GM12874 (cell line): ENCODE measurements around the gene PIP4K2A.

Source experiments
- TF ChIP-seq, protein P1 (sequence below): IDR thresholded peaks from 2 replicates; pipeline ENCODE4 v1.5.1; 2011; ENCODE audit warnings: low read depth, mild to moderate bottlenecking, control low read depth, low read length, moderate library complexity; ENCODE audit not compliant: insufficient read depth

PIP4K2A gene

GRCh38 chr10:22589851-22590514, 124.4 kb downstream of the PIP4K2A start:
- TF ChIP-seq, protein P1, sequence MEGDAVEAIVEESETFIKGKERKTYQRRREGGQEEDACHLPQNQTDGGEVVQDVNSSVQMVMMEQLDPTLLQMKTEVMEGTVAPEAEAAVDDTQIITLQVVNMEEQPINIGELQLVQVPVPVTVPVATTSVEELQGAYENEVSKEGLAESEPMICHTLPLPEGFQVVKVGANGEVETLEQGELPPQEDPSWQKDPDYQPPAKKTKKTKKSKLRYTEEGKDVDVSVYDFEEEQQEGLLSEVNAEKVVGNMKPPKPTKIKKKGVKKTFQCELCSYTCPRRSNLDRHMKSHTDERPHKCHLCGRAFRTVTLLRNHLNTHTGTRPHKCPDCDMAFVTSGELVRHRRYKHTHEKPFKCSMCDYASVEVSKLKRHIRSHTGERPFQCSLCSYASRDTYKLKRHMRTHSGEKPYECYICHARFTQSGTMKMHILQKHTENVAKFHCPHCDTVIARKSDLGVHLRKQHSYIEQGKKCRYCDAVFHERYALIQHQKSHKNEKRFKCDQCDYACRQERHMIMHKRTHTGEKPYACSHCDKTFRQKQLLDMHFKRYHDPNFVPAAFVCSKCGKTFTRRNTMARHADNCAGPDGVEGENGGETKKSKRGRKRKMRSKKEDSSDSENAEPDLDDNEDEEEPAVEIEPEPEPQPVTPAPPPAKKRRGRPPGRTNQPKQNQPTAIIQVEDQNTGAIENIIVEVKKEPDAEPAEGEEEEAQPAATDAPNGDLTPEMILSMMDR = no peak

DNA sequence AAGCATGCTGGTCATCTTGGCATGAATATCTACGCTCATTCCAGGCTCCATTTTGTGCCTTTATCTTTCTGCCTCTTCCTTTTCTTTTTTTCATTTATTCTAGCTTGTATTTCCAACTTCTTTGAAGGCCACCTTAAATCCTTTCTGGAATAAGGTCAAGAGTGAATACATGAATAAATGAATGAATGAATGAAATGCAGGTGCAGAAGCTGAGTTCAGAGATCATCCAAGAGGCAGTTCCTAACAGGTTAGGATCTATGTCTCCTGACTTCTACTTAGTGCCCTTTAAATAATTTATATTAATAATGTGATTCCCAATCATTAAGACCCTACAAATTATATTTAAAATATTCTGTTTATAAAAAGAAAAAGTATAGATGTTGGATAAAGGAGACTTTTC, 125.9 kb downstream of the PIP4K2A start:
- TF ChIP-seq, protein P1 = no peak

DNA sequence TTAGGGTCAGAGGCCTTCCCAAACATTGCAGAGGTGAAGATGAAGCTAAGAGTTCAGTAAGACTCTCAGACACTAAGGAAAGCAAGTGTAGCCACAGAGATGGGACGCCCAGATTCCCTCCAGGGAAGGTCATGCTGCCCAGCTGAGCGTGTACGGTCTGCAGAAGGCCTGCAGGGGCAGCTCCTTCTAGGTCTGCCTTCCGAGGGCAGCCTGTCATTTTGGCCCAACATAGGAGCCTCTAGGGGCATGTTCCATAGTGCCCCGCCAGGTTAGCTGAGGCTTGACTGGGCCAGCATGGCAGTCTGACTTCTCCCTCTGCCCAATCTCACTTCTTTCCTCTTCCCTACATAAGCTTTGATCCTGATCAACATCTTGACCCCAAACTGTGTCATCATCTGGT, 130.7 kb downstream of the PIP4K2A start:
- TF ChIP-seq, protein P1 = no peak

DNA sequence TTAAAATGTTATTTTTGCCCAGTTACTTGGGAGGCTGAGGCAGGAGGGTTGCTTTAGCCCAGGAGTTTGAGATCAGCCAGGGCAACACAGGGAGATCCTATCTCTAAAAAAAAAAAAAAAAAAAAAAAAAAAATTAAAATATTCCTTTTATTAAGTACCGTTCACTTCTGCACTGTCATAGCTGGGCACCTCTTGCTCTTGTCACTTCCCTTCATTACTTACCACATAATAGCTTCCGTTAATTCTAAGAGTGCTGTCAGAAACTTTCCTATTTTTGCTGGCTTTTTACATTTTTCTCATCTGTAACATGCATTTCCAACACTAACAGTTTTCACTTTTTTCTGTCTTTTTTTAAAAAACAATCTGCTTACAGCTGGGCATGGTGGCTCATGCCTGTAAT, 132.9 kb downstream of the PIP4K2A start:
- TF ChIP-seq, protein P1 = no peak

DNA sequence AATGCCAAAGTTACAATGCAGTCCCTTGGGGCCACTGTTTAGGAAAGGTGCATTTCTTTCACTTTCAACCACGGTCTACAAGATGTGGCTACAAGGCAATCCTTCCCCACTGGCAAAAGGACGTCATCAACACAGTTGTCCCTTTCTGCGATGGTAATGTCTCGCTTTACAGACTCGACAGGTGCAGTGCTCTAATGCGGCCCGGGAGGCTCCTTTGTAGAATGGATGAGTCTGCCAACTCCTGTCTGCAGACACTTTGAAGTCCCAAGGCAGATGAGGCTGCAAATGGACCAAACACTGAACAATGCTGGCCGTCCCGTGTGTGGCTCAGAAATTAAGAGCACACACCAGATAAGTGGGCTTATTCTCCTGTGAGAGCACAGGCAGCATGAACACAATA, 133.7 kb downstream of the PIP4K2A start:
- TF ChIP-seq, protein P1 = no peak

DNA sequence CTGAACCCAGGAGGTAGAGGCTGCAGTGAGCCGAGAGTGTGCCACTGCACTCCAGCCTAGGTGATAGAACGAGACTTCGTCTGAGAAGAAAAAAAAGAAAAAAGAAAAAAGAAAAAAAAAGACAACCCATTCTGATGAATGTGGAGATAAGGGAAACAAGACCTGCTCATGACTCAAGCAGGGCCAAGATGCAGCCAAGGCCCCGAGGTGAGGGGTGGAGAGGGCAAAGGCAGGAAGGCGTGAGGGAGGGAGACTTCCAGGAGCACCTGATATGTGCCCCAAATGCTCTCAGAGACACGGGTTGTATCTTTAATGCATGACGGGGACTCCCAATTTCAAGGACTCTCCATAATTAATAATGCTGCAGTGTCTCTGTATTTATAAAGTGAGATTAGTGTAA, 134.6 kb downstream of the PIP4K2A start:
- TF ChIP-seq, protein P1 = no peak

DNA sequence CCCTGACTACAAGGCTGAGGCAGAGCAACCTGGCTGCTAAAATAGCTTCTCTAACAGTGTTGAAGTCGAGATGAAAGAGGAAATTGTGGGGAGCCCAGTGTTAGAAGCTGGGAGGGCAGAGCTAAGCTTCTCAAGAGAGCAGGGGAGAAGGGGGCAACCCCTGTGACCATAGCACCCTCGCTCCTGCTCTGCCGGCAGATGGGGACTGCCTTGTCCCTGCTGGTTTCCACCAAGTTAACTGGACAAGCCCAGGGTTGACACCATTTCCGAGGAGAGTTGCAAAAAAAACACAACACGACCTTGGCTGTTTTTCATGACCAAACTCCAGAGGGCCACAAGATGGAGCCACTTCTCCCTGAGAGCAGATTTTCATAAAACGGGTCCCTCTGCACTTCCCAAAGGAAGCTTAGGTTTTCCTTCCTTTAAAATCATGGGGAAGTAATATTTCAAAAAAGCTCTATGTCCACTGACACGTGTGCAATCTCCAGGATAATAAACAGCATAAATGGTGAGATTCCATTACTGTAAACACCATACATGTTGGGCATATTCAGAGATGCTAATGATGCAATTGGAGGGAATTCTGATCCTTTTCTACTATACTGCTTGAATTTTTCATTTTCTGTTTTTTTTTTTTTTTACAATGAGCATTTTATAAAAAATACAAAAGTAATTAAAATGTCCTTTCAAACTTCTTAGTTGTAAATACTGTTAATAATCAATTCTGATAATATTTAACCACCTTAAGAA, 140.4 kb downstream of the PIP4K2A start:
- TF ChIP-seq, protein P1 = peak; percentile 44; the same call in 1 of the 2 replicates
